Ecto neural progenitor cell (in vitro differentiated cells): ENCODE measurements around the gene ECE1.

Experiments used
- DNase-seq: peaks from one replicate; pipeline ENCODE4 v3.0.0-alpha.2; 2018; ENCODE audit warnings: low spot score

Gene ECE1

DNA sequence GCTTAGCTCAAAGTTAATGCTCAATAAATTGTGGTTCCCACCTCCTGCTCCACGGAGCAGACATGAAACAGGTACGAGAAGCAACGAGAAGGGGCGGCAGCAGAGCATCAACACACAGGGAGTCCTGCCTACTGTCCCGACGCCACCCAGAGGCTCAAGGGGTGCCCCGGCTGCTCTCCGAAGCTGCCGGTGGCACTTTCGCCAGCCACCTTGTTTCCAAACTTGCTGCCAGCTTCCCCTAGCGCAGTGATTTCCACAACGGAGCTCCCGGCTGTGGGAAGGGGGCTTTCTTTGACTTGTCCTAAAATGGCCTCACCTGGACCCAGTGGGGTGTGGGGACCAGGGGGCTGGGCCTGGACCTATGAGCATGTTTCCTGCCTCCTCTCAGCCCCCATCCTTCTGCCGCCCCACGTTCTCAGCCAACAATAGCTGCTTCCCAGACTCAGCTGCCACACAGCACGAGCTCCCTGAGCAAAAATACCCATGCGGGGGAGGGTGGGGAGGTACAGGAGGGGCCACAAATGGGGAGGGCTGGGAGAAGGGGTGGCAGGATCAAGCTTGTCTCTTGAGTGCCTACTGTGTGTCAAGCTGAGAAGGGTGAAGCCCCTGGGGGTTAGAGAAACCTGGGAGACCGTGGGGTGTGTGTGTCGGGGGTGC, 35.6 kb upstream of the ECE1 start:
- DNase-seq, result peak; percentile 55

- no peak for DNase-seq
Observed at GRCh38 chr1:21325231-21325718, 35.0 kb upstream of the ECE1 start.

GRCh38 chr1:21324368-21325141, 34.3 kb upstream of the ECE1 start:
- DNase-seq, result no peak

DNA sequence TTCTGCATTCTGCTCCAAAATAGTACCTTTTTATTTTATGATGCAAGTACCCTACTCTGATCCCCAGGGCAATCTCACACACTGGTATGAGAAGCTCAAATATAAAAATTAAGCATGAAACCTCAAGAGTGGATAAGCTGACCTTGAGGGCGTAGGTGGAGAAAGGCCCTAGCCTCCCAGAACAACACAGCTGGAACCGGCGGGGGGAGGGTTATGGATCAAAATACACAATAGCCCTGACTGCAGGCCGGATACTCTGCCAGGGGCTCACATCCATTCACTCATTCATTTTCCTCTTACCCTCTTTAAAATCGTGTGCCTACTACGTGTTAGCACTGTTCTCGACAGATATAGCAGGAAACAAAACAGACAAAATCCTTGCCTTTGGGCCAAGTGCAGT, 32.8 kb upstream of the ECE1 start:
- no peak for DNase-seq

DNA sequence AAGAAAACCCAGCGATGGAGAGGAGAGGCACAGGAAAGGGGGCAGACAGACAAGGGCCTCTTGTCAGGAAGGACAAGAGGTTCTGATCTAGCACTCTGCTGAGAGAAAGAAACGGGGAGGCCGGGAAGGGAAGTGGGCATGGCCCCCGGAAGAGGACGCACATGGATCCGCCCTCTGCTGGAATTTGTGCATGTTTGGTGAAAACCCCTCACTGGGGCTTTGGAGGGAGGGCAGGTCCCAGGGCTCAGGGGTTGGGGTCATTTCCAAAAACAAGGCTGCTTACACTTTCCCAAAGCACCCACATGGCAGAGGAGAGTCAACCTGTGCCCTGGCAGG, 32.4 kb upstream of the ECE1 start:
- no peak for DNase-seq

DNA sequence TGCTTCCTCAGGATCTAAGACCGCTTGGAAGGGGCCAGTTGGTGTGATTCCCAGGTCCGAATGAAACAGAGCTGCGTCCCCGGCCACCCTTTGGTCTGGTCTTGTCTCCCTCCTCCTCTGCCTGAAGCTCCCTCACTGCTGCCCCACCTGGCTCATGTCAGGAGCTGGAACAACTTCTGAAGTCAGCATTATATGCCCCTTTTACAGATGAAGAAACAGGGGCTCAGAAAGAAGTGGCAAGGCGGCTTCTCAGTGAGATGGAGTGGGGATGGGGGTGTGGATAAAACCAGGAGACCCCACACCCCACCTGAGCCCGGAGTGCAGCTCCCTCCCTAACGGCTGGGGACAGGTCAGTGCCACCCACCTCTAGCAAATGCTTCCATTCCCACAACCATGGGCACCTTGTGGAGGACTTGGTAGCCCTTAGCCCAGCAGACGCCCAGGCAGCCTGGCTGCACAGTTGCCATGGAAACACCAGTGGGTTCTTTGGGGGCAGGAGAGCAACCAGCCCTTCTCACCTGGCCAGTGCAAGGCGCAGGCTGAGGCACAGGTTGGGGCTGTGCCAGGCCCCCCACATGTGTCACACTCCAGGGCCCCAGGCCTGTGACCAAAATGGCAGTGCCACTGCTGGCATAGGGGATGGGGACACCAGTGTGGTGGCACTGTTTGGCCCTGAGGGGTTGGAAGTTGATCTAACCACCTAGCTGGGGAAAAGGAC, 31.9 kb upstream of the ECE1 start:
- DNase-seq, result no peak

DNA sequence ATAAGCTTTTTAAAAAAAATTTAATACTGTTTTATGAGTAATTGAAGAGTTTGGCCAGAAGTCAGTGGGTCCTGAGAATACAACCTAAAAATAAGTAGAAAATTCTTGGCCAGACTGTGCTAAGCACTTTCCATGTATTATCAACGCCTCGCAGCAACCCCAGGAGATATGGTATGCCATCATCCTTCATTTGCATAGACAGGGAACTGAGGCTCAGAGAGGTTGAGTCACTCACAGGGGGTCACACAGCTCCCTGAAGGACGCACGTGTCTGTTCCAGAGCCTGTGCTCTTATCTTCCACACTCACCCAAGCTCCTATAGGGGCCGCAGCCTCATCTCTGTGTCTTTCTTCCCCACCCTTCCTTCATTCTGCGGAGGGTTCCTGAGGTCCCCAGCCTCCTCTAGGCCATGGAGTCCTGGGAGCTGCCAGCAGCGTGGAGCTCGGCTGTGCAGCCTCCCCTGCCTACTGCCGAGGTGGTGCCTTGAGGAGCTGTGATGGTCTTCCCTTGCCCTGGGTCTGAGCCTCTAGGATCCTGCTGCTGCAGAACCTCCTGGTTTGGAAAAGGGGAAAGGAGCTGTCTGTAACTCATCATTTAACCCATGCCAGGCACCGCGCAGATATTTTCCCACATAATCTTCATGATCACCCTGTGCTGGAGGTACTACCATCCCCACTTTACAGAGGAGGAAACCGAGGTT, 30.3 kb upstream of the ECE1 start:
- DNase-seq, result no peak

GRCh38 chr1:21319447-21320407, 29.5 kb upstream of the ECE1 start:
- DNase-seq, result no peak

GRCh38 chr1:21318714-21319159, 28.5 kb upstream of the ECE1 start:
- DNase-seq, result no peak

- no peak for DNase-seq
Observed at GRCh38 chr1:21318057-21318713, 27.9 kb upstream of the ECE1 start.

DNA sequence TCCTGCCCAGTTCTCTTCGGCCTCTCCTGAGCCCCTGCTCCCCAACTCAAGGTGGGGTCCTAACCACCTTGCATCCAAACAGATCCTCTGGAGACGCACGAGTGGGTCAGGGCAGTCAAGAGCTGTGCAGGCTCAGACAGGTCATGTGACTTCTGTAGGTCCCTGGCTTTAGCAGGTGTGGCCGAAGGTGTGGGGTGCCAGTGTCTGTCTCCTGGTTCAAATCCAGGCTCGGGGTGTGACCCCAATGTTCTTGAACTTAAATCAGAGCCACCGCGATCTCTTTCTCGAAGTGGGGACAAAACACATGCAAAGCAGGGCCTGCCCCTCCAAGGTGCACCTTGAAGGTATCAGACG, 27.4 kb upstream of the ECE1 start:
- no peak for DNase-seq

DNA sequence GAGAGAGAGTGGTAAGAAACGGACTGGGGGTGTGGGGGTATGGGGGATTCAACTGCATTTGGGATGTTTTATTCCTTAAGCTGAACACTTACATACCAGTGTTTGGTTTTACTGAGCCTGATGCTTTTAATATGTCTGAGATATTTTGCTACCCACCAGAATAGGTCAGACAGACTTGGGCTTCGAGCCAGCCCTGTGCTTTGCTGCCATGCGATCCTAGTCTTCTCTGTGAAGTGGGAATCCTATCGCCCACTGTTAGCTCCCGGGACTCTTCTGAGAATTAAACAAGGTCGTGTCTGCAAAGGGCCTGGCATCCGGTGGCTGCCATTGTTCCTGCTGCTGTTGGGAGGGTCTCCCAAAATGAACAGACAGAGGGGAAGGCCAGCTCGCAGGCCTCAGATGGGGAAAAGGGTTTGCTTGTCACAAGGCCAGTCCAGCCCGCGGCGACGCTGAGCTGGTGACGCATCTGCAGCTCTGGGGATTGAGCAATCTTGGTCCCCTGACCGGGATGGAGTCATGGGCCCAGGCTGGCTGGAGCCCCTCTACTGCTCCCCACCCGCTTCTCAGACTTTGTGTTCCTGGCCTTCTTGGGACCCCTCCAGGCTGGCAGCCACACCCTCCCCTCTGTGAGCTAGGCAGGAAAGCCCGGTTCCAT, 26.9 kb upstream of the ECE1 start:
- DNase-seq, result no peak

DNA sequence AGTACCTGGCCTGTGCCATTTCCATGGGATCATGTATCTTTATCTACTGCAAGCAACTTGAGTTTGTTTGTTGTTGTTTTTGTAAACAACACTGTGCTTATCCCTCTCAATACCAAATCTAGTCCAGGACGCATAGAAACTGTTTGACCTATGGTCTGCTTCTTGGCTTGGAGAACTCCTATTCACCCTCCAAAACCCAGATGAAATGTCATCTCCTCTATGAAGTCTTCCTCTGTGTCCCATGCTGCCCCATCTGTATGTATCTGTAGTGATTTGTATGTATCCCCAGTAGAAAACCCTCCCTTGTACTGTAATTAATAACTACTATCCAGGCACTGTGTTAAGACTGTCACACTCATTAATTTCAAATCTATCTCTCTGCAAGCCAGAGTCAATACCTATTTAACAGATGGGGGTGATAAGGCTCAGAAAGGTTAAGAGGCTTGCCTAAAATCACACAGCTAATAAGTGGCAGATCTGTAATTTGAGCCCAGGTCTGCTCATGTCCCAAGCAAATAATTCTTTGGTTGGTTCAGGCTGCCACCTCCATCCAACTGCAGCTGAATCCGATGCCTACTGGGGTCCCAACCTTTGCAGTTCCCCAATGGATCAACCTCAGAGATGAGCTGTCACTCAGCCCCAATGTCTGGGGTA, 24.6 kb upstream of the ECE1 start:
- no peak for DNase-seq

DNA sequence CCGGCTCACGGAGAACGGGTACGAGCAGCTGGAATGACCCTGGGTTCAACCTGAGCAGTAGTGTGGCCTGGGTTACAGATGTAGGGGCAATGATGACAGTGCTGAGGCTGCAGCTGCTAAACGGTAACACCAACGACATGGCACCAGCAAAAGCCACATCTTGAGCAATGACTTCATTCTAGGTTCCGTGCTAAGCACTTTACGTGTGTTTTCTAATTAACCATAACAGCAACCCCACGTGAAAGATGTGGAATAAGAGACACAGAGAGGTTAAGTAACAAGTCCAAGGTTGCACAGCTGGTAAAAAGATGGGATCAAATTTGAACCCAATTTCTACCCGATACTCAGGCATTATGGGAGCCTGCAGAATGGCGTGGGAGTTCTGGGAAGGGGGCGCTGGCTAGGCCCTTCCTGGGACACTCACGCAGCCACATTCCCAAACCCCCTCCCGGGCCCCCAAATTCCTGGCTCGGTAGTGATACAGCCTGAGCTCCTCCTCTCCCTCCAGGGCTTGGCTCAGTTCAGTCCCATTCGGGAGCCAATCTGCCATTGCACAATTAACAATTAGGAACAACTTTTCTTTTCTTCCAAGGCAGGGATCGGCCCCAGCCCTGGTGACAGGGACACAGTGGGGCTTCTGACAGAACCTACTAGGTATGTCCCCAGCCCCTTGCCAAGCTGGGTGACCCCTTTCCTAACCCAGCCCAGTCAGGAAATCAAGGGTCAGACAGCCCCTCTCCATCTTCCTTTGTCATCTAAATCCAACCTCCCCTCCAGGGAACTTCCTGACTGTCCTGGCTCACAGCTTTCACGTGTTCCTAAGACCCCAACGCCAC, 23.8 kb upstream of the ECE1 start:
- no peak for DNase-seq

GRCh38 chr1:21313203-21313885, 23.1 kb upstream of the ECE1 start:
- DNase-seq, result no peak

DNA sequence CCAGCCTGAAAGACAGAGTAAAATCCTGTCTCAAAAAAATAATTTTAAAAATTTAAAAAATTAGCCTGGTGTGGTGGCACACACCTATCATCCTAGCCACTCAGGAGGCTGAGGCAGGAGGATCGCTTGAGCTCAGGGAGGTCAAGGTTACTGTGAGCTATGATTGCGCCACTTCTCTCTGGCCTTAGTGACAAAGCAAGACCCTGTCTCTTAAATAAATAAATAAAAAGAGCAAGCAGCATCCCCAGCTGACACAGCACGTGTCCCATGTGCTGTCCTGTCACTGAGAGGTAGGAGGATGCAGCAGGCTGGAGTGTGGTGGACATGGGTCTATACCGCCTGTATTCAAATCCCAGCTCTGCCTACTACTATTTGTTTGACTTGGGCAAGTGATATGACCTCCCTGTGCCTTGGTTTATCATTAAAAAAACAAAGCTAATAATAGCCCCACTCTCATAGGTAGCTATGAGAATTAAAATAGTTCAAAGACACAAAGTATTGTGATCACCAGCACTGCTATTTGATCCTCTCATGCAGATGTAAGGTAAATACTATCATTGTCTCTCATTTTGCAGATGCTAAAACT, 22.2 kb upstream of the ECE1 start:
- no peak for DNase-seq

DNA sequence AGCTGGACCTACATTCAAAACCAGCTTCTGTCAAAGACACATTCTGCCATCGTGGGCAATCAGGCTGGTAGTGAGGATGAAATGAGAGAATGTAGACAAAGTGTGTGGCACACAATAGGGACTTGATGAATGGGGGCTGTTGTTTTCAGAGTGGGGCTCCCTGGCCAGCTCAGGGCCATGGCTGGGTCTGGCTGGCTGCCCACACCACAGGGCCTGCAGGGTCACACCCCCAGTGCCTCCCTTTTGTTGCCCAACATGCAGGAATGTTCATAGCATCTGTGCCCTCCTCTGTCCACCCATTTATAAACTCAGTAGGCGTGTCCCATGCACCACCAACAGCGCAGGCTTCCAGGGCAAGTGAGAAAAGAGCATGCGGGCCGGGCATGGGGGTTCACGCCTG, 20.8 kb upstream of the ECE1 start:
- DNase-seq, result no peak
